ENCODE measurements around the gene ANXA10.
"Not testable (repeated sequence)": the region's sequence is repeated elsewhere in the genome, so short reads cannot be mapped to it uniquely, and the experiment has no call there.

Gene ANXA10, protein sequence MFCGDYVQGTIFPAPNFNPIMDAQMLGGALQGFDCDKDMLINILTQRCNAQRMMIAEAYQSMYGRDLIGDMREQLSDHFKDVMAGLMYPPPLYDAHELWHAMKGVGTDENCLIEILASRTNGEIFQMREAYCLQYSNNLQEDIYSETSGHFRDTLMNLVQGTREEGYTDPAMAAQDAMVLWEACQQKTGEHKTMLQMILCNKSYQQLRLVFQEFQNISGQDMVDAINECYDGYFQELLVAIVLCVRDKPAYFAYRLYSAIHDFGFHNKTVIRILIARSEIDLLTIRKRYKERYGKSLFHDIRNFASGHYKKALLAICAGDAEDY

DNA sequence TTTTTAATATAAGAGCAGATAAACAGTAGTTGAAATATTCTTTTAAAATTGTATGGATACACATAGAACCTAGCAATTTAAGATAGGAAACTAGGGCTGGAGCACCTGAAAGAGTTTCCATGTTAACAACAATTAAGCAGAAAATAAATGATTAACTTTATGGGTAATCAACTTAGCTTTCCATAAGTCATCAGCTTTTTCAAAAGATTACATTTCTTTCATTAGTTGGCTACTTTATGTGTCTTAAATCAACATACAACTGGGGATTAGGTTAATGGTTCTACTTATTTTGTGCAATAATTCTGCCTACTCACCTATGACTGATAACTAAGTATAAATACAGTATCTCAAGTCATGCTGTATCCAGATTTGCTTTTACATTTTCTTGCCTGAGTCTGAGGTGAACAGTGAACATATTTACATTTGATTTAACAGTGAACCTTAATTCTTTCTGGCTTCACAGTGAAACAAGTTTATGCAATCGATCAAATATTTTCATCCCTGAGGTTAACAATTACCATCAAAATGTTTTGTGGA is at the start of gene ANXA10:
Gene ANXA10 (plus strand): TSS at position 362 of the 537 bp plus-strand sequence. CDS start 164 bp downstream, at position 526.
- DNase-seq: no peak

DNA sequence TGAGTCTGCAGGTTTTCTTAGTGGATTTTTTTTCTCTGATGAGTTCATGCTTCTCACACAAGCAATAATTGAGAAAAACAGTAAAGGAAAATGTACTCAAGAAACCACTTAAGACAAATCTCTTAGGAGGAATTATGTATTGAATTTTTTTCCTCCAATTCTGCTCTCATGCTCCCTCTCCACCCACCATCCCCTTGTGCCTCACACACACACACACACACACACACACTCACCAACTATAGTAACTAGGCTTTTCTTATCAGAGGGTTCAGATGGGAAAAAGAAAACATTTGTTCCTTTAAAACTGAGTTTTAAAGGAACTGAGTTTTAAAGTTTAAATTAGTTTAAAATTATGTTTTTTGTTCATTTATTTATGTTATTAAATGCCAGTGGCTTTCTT is 47.0 kb upstream of the ANXA10 start:
- no peak for DNase-seq

DNA sequence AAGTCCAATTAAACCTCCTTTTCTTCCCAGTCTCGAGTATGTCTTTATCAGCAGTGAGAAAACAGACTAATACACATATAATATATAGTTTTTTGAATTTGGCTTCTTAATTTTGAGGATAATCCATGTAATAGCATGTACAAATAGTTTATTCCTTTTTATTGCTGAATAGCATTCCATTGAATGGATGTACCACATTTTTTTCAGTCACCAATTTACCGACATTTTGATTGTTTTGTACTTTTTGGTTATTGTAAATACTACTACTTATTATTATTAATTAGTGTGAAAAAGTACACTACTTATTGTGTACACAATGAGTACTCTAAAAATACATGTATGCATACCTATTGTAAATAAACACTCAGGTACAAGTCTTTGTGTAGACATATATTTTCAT is 42.3 kb upstream of the ANXA10 start:
- no peak for DNase-seq

DNA sequence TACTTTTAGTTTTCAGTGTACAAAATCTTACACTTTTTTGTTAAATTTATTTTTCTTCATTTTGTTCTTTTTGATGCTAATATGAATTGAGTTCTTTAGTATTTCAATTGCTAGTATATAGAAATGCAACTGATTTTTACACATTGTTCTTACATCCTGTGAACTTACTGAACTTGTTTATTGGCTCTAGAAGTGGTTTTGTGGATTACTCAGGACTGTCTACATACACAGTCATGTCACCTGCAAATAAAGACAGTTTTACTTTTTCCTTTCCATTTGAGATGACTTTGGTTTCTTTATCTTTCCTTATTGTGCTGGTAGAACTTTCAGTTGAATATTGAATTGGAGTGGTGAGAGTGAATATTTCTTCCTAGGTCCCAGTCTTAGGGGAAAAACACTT is 40.8 kb upstream of the ANXA10 start:
- DNase-seq: no peak

DNA sequence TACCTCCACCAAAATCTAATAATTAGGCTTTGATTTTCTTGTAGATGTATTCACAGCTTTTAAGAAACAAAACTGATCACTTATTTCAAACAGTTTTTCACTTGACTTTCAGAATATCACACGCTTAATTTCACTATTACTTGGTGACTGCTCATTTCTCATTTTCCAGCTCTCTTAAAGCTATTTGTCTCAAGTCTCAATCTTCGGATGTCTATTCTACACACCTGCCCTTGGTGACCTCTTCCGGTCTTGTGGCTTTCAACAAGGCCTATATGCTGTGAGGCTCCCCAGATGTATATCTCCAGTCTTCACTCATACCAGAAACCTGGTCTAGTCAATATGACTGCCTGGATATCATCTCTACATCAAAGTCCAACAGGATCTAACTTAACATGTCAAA is 34.9 kb upstream of the ANXA10 start:
- no peak for DNase-seq

DNA sequence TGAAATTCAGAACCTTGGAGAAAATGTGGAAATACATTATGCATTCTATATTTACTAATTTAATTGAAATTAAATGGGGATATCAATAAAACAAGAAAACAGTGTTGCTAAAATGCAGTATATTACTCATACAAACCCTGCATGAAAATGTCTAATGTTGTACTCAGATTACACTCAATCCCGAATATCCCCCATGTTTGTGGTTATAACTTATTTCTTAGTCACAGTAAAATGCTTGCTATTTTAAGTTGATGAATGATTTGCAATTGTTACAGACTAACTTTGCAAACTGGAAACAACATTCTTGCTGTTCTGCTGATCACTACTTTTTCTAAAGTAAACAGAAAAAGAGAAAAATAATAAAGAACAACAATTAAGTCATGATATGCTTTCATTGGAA is 33.1 kb upstream of the ANXA10 start:
- no peak for DNase-seq

DNA sequence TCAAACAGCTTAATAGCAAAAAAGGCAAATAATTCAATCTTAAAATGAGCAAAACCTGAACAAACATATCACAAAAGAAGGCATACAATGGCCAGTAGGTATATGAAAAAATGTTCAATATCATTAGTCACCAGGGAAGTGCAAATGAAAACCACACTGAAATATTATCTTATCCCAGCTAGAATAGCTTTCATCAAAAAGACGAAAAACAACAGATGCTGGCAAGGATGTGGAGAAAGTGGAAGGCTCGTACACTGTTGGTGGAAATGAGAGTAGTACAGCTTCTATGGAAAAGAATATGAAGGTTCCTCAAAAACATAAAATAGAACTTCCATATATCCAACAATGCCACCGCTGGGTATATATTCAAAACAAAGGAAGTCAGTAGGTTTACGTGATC is 29.3 kb upstream of the ANXA10 start:
- DNase-seq: no peak

DNA sequence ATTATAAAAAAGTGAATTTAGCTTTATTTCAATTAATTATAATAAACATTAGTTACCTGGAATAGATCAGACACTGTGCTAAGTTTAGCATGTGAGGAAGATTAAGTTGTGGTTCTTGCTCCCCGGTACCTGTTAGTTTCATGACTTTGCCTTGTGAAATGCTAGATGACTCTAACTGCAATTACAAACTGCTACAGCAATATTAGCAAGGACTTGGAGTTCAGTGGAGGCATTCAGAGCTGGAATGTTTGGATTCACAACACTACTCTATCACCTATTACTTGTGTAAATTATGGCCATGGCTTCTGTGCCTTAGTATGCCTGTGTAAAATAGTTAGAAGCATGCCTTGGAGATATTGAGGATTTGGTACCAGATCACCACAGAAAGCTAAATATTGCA is 21.4 kb upstream of the ANXA10 start:
- no peak for DNase-seq

DNA sequence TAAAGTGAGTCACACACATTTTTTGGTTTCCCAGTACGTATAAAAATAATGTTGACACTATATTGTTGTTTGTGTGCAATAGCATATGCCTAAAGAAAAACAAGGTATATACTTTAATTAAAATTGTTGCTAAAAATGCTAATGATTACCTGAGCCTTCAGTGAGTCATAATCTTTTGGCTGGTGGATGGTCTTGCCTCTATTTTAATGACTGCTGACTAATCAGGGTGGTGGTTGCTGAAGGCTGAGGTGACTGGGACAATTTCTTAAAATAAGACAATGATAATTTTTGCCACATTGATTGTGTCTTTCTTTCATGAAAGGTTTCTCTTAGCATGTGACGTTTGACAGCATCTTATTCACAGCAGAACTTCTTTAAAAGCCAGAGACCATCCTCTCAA is 21.0 kb upstream of the ANXA10 start:
- no peak for DNase-seq

DNA sequence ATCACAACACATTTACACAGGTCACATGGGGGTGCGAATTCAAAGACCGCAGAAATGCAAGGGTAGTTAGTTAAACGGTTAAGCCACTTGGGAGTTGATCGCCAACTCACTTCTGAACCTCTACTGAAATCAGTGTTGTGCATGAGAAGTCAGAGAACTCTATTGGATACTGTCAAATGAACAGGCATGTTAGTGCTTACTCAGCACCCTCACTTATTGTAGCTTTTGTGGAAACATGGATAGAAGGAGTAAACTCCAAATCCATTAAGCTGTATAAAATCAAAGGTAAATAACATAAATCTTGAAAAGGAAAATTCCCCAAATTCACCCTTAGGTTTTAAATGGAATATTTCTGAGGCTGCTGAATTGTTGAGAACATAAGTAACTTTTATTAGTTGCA is 17.5 kb upstream of the ANXA10 start:
- no peak for DNase-seq

DNA sequence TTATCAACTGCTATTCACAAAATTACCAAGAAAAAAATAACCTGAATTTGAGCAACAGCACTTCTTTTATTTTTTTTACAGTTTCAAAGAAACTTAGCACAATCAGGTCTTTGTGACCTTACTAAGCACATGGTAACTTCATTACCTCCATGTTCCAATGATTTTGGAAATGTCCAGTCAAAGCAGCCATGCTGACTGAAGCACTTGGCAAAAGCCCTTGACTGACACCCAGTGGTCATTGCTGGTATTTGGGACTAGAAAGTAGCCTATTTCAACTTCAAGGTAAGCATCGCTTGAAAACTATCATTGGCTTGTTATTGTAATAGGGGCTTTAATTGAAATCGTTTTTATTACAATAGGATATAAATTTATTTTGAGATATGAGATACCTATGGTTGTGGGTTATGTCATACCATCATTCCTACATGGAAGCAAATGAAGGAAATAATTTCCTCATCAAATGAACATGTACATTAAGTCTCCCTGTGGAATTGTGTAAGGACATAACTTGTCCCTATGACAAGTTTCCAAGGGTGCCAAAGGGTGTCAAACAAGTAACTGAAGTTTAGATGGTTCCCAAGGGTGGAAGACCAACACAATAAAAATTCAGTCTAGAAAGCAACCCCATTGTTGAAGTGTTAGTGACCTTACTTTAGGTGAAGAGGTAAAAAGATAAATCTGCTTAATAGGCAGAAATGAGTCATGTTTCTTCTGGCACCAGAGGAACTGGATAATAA is 15.2 kb upstream of the ANXA10 start:
- peak; percentile 2 for DNase-seq

DNA sequence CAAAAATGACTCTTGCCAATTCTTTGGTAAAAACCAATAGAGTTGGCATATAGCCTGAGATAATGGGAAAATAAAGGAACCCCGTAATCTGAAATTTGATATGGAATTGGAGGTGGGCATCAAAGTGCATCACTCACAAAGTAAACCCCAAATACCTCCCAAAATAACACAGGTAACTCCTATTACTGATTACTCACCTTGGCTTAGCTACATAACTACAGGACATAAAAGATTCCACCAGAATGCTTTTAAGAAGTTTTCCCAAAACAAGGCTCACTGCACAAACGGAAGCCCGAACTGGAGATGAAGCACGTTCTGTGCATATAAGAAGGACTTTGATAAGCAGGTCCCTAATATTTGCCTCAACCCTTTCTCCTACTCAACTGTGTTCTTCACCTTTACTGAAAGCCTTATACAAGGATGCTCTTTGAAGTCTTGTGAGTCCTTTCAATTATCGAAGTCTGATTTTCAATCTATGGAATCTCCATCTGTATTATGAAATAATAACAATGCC is 14.6 kb upstream of the ANXA10 start:
- no peak for DNase-seq

DNA sequence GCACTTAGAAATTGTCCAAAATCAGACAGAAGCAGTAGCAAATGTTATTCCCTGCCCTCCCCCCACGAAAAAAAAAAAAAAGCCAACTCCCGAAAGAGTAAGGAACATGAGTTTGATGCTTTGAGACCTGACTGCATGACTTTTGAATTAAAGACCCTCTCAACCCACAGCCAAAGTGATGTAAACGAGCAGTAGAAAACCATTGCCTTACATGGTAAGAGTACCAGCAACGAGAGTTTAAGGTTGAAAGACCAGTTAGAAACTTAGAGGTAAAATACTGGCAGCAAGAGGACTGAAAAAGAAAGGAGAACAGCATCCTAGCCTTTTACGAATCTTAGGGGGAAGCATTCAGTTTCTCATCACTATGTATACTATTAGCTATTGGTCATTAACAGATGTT is 10.0 kb upstream of the ANXA10 start:
- no peak for DNase-seq

DNA sequence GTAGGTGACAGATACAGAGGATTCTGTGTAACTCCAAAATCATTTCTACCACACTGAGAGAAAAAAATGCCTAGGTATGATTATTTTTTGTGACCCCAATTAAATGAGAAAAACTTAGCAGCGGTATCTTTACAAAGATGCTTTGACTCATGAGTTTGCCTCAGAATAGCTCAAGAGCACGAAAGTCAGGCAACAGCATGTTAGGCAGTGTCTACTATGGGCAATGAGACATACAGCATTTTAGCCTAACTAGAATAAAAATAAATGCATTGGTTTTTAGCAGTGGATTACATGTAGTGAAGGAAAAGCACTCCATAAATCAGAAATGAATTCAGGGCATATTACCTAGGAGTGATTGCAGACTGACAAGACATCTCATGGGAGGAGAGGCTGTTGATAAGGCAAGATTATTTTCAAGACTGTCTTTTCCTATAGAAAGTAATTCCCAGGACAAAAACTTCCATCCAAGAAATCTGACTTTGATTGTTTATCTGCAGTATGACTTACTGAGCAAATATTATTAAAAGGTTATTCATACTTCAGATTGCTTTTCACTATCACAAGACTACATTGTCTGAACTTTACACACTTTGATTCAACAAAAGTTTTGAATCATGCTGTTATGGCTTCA is 3.6 kb downstream of the ANXA10 start:
- no peak for DNase-seq

DNA sequence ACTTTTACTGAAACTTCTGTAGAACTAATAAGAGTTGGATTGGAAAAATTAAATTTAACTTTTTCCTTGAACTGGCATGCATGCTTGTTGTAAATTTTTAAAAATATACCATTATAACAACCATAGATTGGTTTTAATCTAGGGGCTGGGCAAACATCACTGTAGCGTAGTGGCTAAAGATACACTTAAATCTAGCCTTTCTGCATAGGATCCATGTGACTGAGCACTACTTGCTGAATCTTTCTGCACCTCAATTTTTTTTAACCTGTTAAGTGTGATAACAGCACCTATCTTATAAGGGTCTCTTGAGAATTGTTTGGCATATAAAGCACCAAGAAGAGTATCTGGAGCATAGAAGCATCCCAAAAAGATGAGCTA is 4.1 kb downstream of the ANXA10 start:
- no peak for DNase-seq

DNA sequence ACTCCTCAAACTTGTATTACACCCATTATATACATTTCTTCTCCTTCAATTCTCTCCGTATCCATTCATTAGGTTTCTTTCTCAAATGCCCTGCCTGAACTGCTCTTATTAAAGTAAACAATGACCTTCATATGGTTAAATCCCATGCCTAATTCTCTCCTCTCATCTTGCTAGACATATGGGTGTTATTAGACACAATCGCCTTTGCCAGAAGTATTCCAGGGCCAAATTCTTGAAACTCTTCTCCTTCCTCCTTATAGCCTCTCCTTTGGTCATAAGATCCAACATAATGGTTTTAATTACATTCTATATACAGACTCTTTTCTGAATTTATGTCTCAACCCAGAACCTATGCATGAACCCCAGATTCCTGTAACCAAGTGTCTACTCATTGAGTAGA is 4.8 kb downstream of the ANXA10 start:
- DNase-seq: no peak

DNA sequence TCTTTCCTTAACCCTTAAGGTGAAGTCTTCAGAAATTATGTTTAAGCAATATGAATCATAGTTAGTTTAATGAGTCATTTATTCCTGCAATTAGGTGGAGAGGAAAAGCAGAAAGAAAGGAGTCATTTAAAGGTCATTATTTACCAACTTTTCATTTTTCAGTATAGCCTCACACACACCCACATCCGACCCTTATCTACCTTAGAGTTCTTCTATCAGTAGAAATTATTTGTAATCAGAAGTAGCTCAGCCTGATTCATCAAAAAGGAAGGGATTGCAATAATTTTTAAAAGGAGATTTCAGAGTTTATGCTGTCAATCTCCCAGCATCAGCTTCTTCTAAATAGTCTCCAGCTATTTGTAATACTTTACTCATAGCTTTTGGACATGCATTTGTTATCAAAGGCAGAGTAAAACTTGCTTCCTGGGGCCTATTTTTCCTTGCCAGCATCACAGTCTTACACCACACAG is 5.9 kb downstream of the ANXA10 start:
- DNase-seq: no peak

DNA sequence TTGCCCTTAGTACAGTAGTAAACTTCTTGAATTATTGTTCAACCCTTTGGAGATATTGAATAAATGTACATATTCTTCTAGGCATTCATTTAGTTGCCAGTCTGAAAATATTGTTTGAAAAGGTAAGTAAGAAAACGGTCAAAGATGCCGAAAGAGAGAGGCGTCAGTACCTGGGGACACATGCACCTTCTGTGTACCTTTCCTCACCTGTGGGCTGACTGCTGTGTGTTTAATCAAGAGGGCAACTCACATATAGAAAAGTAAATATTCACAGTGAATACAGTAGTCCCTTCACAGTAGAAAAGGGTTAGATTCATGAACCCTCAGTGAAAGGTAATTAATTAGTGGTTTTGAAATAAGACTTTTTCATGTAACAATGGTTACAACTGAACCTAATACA is 6.9 kb downstream of the ANXA10 start:
- no peak for DNase-seq

DNA sequence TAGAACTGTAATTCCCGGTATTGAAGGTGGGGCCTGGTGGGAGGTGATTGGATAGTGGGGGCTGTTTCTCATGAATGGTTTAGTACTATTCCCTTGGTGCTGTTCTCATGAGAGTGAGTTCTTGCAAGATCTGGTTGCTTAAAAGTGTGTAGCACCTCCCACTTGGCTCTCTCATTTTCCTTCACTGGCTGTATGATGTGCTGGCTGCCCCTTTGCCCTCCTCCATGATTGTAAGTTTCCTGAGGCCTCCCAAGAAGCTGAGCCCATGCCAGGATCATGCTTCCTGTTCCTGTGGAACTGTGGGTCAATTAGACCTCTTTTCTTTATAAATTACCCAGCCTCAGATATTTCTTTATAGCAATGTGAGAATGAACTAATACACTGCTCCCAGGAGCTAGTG is 8.7 kb downstream of the ANXA10 start:
- DNase-seq: no peak

DNA sequence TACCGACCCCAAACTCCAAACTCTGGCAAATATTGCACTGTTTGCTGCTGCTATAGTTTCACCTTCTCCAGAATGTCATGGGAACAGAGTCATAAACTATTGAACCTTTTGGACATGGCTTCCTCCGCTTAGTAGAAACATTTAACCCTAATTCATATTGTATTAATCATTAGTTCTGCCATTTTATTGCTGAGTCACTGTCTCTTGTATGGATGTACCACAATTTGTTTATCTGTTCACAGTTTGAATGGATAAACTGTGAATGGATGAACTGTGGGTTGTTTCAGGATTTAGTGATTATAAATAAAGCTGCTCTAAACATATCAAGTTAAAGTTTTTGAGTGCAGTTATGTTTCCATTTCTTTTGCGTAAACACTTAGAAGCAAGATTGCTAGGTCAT is 10.1 kb downstream of the ANXA10 start:
- DNase-seq: no peak

DNA sequence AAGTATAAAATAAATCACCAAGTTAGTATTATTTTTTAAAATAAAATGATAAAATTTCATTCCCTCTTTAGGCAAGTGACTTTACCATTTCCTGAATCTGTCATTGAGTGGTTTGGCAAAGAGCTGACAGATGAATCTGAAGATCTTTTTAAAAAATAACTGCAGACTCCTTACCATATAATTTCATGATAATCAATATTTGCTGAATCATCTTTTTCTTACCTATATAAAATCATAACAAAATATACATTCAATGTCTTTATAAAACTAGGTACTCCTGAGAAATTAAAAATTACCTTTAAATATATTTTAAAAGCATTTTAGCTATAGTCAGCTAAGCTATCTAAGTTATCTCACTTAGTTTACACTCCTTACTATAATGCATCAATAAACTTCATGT is 17.2 kb downstream of the ANXA10 start:
- no peak for DNase-seq

DNA sequence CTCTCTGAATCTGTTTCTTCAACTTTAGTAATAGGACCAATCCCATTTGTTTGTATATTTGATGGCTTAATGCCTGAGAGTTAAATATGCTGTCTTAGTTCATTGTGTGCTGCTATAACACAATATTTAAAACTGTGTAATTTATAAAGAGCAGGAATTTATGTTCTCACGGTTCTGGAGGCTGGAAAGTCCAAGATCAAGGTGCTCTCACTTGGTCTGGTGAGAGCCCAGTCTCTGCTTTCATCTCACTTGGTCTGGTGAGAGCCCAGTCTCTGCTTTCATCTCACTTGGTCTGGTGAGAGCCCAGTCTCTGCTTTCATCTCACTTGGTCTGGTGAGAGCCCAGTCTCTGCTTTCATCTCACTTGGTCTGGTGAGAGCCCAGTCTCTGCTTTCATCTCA is 20.7 kb downstream of the ANXA10 start:
- not testable (repeated sequence) for DNase-seq

DNA sequence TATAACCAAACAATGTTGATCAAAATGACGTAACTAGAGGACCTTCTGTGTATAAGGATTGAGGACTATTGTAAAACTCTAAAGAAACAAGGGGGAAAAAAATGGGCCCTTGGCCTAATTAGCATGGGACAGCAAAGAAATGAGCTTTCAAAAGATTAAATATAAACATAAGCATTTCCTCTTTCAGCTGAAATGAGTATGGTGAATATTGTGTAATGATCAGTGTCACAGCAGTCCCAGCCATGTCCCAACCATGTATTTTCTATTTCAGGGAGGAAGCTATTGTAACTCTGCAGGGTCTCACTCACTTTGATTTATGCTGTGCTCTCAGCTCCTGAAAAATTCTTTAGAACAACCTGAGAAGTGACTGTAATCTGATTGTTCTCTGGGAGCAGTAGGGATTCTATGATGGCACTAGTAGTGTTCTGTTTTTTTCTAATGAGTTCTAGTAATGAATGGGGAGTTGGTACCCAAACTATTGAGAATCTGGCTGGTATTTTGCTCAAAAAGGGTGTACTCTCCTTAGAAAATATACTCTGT is 25.8 kb downstream of the ANXA10 start:
- DNase-seq: no peak
